ENCODE measurements around the gene BOD1L2.

GRCh38 chr18:57194622-57195021, 47.7 kb downstream of the BOD1L2 start:
- TF ChIP-seq CTCF (IDR thresholded peaks at IDR 0.05) (no peak), POLR2A (IDR thresholded peaks at IDR 0.05) (no peak)
